Keratinocyte (primary cell): ENCODE data around the gene PLCD1. TPM values are rescaled to one million over a fixed set of nuclear protein-coding genes. Genes with fewer than 3 reads are reported as not detected.

Experiments used
- DNase-seq: peaks from one replicate; pipeline ENCODE4 v3.0.0-alpha.2; 2011; ENCODE audit warnings: low read depth, missing footprints, low spot score
- FAIRE-seq: peaks from 2 replicates; lab custom pipeline; 2011; peaks lifted over from hg19 to GRCh38; lab: Jason Lieb, UNC
- H2AFZ ChIP-seq: 2 replicates; pipeline ENCODE4 v1.6.0; 2012; ENCODE audit warnings: low read length, control low read depth, inconsistent platforms; ENCODE audit not compliant: control insufficient read depth
- H3K27ac ChIP-seq: 2 replicates; pipeline ENCODE4 v1.5.1; 2011; ENCODE audit warnings: low read length; ENCODE audit not compliant: control insufficient read depth, insufficient read depth
- H3K27me3 ChIP-seq: 3 replicates; pipeline ENCODE4 v1.6.0; 2011; ENCODE audit warnings: low read length; ENCODE audit not compliant: control insufficient read depth, insufficient read depth; ENCODE audit errors: extremely low read depth
- H3K36me3 ChIP-seq, 2 experiments: 2 replicates in 1 of 2; 3 replicates in 1 of 2; pipeline ENCODE4 v1.5.1; 2011; ENCODE audit warnings: low read length in 2 of 2, mild to moderate bottlenecking in 1 of 2; ENCODE audit not compliant: control insufficient read depth in 2 of 2, insufficient read depth in 2 of 2; ENCODE audit errors: extremely low read depth in 1 of 2
- H3K4me1 ChIP-seq: 3 replicates; pipeline ENCODE4 v1.5.1; 2011; ENCODE audit warnings: low read length; ENCODE audit not compliant: control insufficient read depth, insufficient read depth; ENCODE audit errors: extremely low read depth
- H3K4me2 ChIP-seq: 3 replicates; pipeline ENCODE4 v1.6.0; 2011; ENCODE audit warnings: low read depth, low read length; ENCODE audit not compliant: control insufficient read depth, insufficient read depth; ENCODE audit errors: extremely low read depth
- H3K4me3 ChIP-seq, 3 experiments: fragments of 200-600 bp in 1 of 3; sonication (generic) in 1 of 3; 2 replicates in 2 of 3; 3 replicates in 1 of 3; pipeline ENCODE4 v1.5.1; 2011 to 2016; ENCODE audit warnings: low read length in 3 of 3, mild to moderate bottlenecking in 3 of 3, control low read depth in 2 of 3, inconsistent platforms in 1 of 3, low read depth in 1 of 3, mixed read lengths in 1 of 3, mixed run types in 1 of 3, moderate library complexity in 1 of 3; ENCODE audit not compliant: control insufficient read depth in 2 of 3, insufficient read depth in 2 of 3; ENCODE audit errors: extremely low read depth in 1 of 3
- H3K79me2 ChIP-seq: 2 replicates; pipeline ENCODE4 v1.6.0; 2012; ENCODE audit warnings: low read length; ENCODE audit not compliant: control insufficient read depth, insufficient read depth
- H3K9ac ChIP-seq: 3 replicates; pipeline ENCODE4 v1.6.0; 2011; ENCODE audit warnings: low read length; ENCODE audit not compliant: control insufficient read depth, insufficient read depth; ENCODE audit errors: extremely low read depth
- H3K9me1 ChIP-seq: 3 replicates; pipeline ENCODE4 v1.6.0; 2011; ENCODE audit warnings: low read length; ENCODE audit not compliant: control insufficient read depth, insufficient read depth; ENCODE audit errors: extremely low read depth
- H3K9me3 ChIP-seq: 2 replicates; pipeline ENCODE4 v1.5.1; 2012; ENCODE audit warnings: low read depth, low read length; ENCODE audit not compliant: control insufficient read depth
- H4K20me1 ChIP-seq: 3 replicates; pipeline ENCODE4 v1.6.0; 2011; ENCODE audit warnings: low read length; ENCODE audit not compliant: control insufficient read depth, insufficient read depth; ENCODE audit errors: extremely low read depth
- EZH2 ChIP-seq: IDR thresholded peaks from one replicate; pipeline ENCODE4 v1.6.1; 2012; ENCODE audit warnings: inconsistent platforms, mild to moderate bottlenecking, low read length, moderate library complexity
- dilution Hi-C: fragments of 300-500 bp; cut with MboI; formaldehyde crosslinking; loops from one replicate; pipeline ENCODE4 v1.7.0; 2020; ENCODE audit warnings: low sequenced_read_pairs; ENCODE audit not compliant: extremely low pct_ligation_motif_present
- polyA plus RNA-seq, 5 experiments: library from polyadenylated mRNA; depleted of rRNA in 3 of 5; stranded (reverse) in 3 of 5; stranded (forward) in 1 of 5; unstranded in 1 of 5; fragments of >200 nt; gene quantifications; 1 replicate in 1 of 5; 2 replicates in 3 of 5; 3 replicates in 1 of 5; pipeline versions ENCODE4 v1.2.1 to v1.2.3, GENCODE V29; 2011 to 2012; ENCODE audit warnings: missing spikeins in 2 of 5, low read depth in 1 of 5, low replicate concordance in 1 of 5
- TF ChIP-seq, protein P1 (sequence below), 3 experiments: IDR thresholded peaks in 1 of 3; conservative IDR thresholded peaks in 1 of 3; optimal IDR thresholded peaks in 1 of 3; 2 replicates in 2 of 3; 3 replicates in 1 of 3; pipeline versions ENCODE3 to v1.5.1; 2011; ENCODE audit warnings: low read length in 3 of 3, mild to moderate bottlenecking in 3 of 3, moderate library complexity in 2 of 3, control low read depth in 1 of 3, inconsistent platforms in 1 of 3; ENCODE audit not compliant: insufficient read depth in 2 of 3; ENCODE audit errors: extremely low read depth in 1 of 3

Gene PLCD1
- polyA plus RNA-seq, 1 donor (not counting 4 experiments of a cell fraction or from before 2014, with no cell fraction given), result 26.0 TPM

DNA sequence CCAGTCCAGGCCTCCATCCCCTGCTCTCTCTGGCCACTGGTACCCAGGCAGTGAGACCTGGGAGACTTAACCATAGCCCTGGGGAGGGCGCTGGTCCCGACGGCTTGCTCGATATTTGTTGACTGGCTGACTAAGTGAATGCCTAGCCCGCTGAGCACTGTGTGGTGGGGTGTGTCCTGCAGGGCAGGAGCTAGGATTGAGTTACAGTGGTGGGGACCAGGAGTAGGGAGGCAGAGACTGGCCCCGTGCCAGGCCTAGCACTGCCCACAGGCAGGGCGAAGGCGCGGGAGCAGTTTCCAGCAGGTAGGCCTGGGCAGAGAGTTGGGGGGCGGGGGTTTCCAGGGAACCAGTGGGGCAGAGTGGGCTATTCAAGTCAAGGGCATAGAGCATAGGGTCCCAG is 38.9 kb downstream of the PLCD1 start, which contains the start of gene VILL:
VILL (plus strand) TSS at position 260 of the 400 bp plus-strand sequence. CDS start 2,887 bp downstream, outside the sequence.
- dilution Hi-C loops, result no loop called here
- Histone ChIP-seq H3K27me3 (no peaks in the 10 kb centered on the region), H2AFZ (no peak within 1 kb of the TSS), H3K4me3 (no peak within 1 kb of the TSS), H3K4me2 (no peak within 1 kb of the TSS), H3K79me2 (no peaks in the 10 kb centered on the region), H4K20me1 (no peaks in the 10 kb centered on the region), H3K4me1 (peaks cover 19% of the 10 kb centered on the region), H3K9me3 (no peaks in the 10 kb centered on the region), H3K27ac (no peak within 1 kb of the TSS), H3K9me1 (no peaks in the 10 kb centered on the region), H3K9ac (no peak within 1 kb of the TSS), H3K36me3 (no peaks in the 10 kb centered on the region)
- DNase-seq (no peak), FAIRE-seq (no peak)
- no peak for TF ChIP-seq EZH2
- TF ChIP-seq, protein P1, sequence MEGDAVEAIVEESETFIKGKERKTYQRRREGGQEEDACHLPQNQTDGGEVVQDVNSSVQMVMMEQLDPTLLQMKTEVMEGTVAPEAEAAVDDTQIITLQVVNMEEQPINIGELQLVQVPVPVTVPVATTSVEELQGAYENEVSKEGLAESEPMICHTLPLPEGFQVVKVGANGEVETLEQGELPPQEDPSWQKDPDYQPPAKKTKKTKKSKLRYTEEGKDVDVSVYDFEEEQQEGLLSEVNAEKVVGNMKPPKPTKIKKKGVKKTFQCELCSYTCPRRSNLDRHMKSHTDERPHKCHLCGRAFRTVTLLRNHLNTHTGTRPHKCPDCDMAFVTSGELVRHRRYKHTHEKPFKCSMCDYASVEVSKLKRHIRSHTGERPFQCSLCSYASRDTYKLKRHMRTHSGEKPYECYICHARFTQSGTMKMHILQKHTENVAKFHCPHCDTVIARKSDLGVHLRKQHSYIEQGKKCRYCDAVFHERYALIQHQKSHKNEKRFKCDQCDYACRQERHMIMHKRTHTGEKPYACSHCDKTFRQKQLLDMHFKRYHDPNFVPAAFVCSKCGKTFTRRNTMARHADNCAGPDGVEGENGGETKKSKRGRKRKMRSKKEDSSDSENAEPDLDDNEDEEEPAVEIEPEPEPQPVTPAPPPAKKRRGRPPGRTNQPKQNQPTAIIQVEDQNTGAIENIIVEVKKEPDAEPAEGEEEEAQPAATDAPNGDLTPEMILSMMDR (optimal IDR thresholded peaks at IDR 0.05 in 1 of 3, IDR thresholded peaks at IDR 0.05 in 1 of 3, conservative IDR thresholded peaks at IDR 0.05 in 1 of 3; ENCODE audit: extremely low read depth in 1 of 3, insufficient read depth in 2 of 3, low read length in 3 of 3), result no peak

DNA sequence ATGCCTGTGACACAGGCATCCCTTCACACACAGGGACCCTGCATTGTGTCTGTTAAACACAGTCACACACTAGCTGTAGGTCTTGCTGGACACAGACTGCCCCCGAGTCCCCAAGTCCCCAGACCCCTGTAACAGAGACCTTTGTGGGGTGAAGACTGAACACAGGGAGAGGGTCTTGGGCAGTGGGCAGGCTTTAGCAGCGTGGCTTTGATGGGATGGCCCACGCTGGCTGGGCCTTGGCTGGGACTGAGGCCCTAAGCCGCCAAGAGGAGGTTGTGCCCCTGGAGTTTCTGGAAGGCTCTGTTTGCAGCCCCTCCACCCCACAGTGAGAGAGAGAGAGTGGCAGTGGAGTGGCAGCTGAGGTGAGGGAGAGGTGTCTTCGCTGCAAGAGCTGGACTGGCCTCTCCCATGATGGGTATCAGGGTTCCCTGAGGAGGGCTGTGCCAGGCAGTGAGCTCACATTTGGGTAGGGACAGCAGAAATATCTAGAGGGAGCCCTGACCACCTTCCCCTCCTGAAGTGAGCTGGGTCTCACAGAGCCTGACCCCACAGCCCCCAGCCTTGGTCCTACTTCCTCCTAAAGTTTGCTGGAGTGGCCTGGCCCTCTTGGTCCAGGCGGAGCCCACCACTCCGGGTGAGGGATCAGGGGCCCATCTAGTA is 39.5 kb downstream of the PLCD1 start:
- H2AFZ ChIP-seq, result no peak overlapping the region

More for the DNA sequence above, 39.5 kb downstream of the PLCD1 start:
- dilution Hi-C loops, result no loop called here
- Histone ChIP-seq H3K27me3 (no peaks in the 10 kb centered on the region), H3K36me3 (peaks cover 0 to under 1% of the 10 kb centered on the region in 2 experiments), H3K9me1 (no peaks in the 10 kb centered on the region), H3K9ac (no peak overlapping the region), H3K4me1 (peaks cover 19% of the 10 kb centered on the region), H3K9me3 (no peaks in the 10 kb centered on the region), H4K20me1 (no peaks in the 10 kb centered on the region), H3K79me2 (no peaks in the 10 kb centered on the region), H3K4me3 (no peak overlapping the region), H3K4me2 (no peak overlapping the region), H3K27ac (no peak overlapping the region)
- FAIRE-seq, result no peak
- DNase-seq, result no peak
- TF ChIP-seq, protein P1 (optimal IDR thresholded peaks at IDR 0.05 in 1 of 3, IDR thresholded peaks at IDR 0.05 in 1 of 3, conservative IDR thresholded peaks at IDR 0.05 in 1 of 3; ENCODE audit: extremely low read depth in 1 of 3, insufficient read depth in 2 of 3, low read length in 3 of 3), result no peak
- TF ChIP-seq EZH2, result no peak
